Vagina (tissue), 2 donors: ENCODE measurements around the gene B4GALNT3.

Experiments
- CTCF ChIP-seq, 3 experiments: fragments of 450-650 bp in 2 of 3; fragments of 200-600 bp in 1 of 3; sonication (generic) in 1 of 3; IDR thresholded peaks; one replicate each; pipeline ENCODE4 v1.5.1; 2017 to 2019; ENCODE audit warnings: antibody characterized with exemption in 3 of 3, mild to moderate bottlenecking in 2 of 3, moderate library complexity in 2 of 3
- POLR2A ChIP-seq, 2 donors: fragments of 450-650 bp; IDR thresholded peaks; one replicate each; pipeline ENCODE4 v1.6.1; 2017; ENCODE audit warnings: antibody characterized with exemption in 2 of 2, mild to moderate bottlenecking in 2 of 2, moderate library complexity in 2 of 2
- POLR2AphosphoS5 ChIP-seq, 2 donors: sonication (generic); formaldehyde crosslinking; IDR thresholded peaks; one replicate each; pipeline ENCODE4 v1.9.0; 2017; ENCODE audit warnings: antibody characterized with exemption in 2 of 2, mild to moderate bottlenecking in 2 of 2, low read depth in 1 of 2; ENCODE audit not compliant: insufficient read depth in 1 of 2

- TF ChIP-seq CTCF (IDR thresholded peaks at IDR 0.05) (no peak), POLR2AphosphoS5 (IDR thresholded peaks at IDR 0.05; ENCODE audit: insufficient read depth in 1 of 2, low read depth in 1 of 2) (no peak), POLR2A (IDR thresholded peaks at IDR 0.05) (no peak)
Measured at GRCh38 chr12:587132-588023, 127.6 kb downstream of the B4GALNT3 start.
